GM18520 (cell line): ENCODE data around the gene VANGL2.

Experiments
- ATAC-seq: cut with Tn5 transposase; IDR thresholded peaks from one replicate; pipeline ENCODE4 v1.9.1; 2021; ENCODE audit not compliant: unreplicated experiment

VANGL2 gene

GRCh38 chr1:160405331-160405877 is 5.0 kb downstream of the VANGL2 start:
- ATAC-seq: no peak

DNA sequence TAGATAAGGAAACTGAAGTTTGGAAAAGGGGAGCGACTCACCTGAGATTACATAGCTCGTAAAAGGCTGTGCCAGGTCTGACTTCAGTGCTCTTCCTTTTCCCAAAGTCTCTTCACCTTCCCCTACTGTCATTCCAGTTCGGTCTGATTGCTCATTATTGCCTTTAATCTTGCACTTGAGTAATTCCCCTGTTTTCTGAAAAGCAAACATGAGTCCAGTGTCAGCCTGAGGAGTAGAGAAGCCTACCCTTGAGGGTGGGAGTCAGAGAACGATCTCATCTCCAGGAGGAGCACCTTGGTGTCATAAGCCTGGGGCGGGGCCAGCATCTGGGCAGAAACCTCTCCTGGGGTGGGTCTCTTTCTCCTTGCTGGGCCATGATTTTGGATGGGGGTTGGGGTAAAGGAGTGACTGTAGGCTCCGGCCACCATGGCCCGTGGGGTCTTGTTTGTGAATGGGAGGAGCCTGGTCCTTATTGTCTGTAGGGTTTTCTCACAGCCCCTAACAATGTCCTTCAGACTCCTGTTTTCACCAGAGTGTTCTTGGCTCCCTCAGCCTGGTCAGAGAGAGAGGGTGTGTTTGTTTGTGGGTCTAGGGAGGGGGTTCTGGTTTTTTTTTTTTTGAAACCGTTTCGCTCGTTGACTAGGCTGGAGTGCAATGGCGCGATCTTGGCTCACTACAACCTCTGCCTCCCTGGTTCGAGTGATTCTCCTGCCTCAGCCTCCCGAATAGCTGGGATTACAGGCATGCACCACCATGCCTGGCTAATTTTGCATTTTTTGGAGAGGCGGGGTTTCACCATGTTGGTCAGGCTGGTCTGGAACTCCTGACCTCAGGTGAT is 6.0 kb downstream of the VANGL2 start:
- ATAC-seq: no peak

- ATAC-seq: no peak
Measured at GRCh38 chr1:160407839-160408801, 7.8 kb downstream of the VANGL2 start.

DNA sequence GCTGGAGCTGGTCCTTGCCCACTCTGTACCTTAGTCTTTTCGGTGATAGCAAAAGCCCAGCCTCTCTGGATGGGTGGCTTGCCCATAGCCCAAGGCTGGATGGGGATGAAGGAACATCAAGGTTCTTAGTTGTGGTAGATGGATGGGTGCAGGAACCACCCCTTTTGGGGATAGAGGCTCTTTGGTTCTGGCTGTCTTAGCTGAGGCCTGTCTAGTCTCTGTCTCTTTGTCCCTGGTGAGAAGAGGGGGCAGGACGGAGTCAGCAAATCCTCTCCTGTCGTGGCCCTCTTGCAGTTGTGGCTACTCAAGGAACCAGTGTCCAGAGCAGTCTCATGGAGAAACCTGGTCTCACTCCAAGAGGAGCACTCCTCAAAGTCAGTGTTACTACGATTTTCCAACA is 8.5 kb downstream of the VANGL2 start:
- ATAC-seq: no peak

DNA sequence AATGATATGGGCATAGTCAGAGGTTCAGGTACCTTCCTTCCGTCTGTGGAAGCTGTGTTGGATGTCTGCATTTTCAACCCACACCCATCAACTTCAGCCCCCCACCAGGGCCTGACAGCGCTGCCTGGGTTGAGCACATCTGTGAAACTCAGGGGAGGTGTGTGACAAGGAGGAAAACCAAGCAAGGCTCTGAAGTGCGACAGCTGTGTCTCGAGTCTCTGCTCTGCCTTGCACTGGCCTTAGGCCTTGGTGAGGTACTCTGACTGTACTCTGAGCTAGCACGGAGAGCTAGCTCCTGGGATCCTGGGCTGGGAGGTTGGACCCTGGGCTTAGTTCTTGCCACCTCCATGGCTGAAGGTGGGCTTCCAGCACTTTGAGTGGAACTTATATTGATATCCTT is 9.1 kb downstream of the VANGL2 start:
- ATAC-seq: no peak

GRCh38 chr1:160410406-160411005 is 10.1 kb downstream of the VANGL2 start:
- ATAC-seq: no peak

- no peak for ATAC-seq
Measured at GRCh38 chr1:160411271-160412027, 11.1 kb downstream of the VANGL2 start.

DNA sequence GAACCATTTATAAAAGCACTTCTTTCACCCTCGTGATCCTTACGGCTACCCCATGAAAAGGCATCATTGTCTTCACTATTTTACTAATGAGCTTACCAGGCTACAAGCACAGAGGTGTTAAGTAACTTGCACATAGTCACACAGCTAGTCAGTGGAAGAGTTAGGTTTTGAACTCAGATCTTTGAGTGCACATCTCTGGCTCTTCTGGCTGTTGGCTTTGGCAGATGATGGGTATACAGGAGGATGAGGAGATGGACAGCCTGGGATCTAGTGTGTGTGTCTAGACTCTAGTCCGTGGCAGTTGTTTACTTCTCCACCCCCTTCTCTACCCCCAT is 11.6 kb downstream of the VANGL2 start:
- no peak for ATAC-seq

DNA sequence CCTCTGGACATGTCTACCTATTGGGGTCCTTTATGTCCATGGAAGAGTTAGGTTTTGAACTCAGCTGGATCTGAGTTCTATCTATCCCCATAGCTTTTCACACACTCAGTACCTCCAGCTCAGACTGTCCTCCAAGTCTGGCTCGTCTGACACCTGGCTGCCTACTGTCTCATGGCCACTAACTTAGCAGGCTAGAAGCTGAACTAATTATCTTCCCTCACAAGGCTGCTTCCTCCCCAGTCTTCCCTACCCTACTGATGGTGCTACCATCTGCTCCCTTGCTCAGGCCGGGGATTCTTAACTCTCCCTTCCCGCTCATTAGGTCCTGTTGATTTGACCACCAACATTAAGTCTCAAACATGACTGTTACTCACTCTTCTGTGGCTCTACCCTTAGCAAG is 13.4 kb downstream of the VANGL2 start:
- ATAC-seq: no peak

DNA sequence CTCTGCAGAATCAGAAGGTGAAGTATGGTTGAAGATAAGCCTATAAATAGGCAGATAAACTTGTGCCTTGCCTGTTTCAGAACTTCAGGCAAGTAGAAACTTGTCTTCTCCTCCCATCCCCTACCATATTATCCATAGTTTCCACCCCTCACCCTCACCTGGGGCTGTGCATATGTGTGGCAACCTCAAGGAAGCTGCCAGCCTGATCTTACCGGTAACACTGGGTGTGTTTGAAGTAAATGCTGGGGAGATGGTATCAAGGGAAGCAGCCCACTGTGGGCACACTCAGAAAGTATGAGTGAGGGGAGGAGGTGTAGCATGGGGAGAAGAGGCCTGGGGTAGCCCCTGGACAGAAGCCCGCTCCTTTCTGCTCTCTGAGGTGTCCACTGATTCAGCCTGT is 14.5 kb downstream of the VANGL2 start:
- no peak for ATAC-seq

GRCh38 chr1:160415696-160416290 is 15.4 kb downstream of the VANGL2 start:
- no peak for ATAC-seq

GRCh38 chr1:160416369-160416768 is 16.0 kb downstream of the VANGL2 start:
- ATAC-seq: no peak

DNA sequence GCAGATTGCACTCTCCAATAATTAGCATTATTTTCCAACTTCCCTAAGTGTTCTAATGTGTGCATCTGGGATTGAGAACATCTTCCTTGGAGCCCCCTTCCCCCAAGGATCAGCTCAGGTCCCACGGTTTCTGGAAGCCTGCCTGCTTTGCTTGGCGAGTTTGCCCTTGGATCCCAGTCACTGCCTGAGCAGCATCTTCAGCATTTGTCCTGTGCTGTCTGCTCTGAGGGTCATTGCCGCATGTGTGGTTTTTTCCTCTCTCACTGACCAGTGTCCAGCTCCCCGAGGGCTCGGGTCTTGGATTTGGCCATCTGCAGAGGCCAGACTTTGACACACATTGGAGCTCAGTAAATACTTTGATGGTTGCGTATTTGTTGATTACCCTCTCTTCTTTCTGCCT is 18.1 kb downstream of the VANGL2 start:
- ATAC-seq: no peak

- ATAC-seq: no peak
Measured at GRCh38 chr1:160419150-160419837, 18.9 kb downstream of the VANGL2 start.

- no peak for ATAC-seq
Measured at GRCh38 chr1:160419838-160420169, 19.4 kb downstream of the VANGL2 start.

GRCh38 chr1:160420881-160421842 is 20.8 kb downstream of the VANGL2 start:
- no peak for ATAC-seq

DNA sequence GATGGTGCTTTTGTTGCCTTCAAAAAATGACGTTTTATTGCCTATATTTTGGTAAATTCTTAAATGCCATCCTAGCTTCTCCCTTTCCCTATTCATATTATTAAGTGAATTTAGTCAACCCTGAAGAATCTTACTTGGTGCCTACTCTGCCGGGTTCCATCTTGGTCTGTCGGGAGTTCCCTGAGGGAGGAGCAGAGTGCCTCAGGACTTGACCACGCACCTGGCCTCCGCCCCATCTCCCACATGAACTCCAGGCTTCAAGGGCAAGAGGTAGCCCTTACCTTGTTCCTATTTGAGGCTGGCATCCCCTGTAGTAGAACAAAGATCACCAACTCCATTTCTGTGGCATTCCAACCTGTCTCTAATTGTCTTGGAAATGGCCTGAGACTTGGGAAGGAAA is 21.5 kb downstream of the VANGL2 start:
- ATAC-seq: no peak

DNA sequence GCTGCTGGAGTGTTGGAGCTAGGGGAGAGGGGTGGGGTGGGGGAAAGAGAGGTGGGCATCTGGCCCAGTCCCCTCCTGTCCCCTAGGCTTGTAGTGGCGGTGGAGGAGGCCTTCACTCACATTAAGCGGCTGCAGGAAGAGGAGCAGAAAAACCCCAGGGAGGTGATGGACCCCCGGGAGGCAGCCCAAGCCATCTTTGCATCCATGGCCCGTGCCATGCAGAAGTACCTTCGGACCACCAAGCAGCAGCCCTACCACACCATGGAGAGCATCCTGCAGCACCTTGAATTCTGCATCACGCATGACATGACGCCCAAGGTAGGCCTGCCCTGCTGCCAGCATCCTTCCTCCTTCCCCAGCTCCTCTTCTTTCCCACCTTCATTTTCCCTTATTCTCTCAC is 23.6 kb downstream of the VANGL2 start:
- no peak for ATAC-seq

DNA sequence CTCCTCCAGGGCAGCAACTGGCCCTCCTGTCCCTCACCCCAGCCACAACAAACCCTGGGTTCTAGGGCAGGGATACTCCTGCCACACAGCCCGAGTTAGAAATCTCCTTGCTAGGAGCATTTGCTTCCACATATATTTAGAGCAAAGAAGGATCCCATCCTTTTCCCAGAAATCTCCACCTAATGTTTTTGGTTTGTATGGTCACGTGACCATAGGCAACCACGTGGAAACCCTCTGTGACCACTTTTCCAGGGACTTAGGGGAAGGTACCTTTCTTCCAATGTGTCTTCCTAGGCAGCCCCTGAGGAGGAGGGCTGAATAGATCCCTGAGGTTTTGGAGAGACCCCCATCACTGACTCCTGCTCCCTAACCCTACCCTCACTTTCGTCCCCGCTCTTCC is 25.5 kb downstream of the VANGL2 start:
- ATAC-seq: no peak
